HG03442 (cell line): ENCODE data around the gene CLDN14.

Source experiments
- ATAC-seq: cut with Tn5 transposase; IDR thresholded peaks from one replicate; pipeline ENCODE4 v1.9.1; 2021; ENCODE audit warnings: mild to moderate bottlenecking, moderate library complexity; ENCODE audit not compliant: unreplicated experiment

The CLDN14 gene

DNA sequence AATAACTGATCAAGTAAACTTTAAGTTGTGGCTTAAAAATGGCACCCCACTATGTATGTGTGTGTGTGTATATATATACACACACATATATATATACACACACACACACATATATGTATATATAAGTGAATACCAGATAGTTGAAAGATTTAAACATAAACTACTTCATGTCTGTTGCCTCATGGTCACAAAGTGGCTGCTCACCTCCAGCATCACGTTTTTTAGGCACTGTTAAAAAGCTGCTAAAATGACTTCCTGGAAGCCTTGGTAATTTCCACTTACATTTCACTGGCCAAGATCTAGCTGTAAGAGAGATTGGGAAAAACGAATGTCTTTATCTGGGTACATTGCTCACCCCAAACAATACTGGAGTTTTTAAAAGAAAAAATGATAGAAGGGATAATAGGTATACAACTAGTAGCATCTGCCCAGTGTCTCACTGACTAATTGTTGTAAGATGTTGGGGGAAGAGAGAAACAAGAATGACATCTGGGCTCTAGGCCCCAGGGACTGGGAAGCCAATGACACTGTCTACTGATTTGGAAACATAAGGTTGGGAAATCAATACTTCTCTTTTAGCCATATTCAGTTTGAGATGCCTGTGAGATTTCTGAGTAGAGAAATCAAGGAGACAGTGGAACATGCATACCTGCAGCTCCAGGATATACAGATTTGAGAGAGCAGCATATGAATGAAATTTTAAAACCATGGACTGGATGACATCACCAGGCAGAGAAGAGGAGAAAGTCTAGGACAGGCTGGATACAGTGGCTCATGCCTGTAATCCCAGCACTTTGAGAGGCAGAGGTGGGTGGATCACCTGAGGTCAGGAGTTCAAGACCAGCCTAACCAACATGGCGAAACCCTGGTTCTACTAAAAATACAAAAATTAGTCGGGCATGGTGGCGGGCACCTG is 42.8 kb downstream of the CLDN14 start:
- ATAC-seq = no peak

GRCh38 chr21:36434144-36434543 is 45.8 kb downstream of the CLDN14 start:
- ATAC-seq = no peak

DNA sequence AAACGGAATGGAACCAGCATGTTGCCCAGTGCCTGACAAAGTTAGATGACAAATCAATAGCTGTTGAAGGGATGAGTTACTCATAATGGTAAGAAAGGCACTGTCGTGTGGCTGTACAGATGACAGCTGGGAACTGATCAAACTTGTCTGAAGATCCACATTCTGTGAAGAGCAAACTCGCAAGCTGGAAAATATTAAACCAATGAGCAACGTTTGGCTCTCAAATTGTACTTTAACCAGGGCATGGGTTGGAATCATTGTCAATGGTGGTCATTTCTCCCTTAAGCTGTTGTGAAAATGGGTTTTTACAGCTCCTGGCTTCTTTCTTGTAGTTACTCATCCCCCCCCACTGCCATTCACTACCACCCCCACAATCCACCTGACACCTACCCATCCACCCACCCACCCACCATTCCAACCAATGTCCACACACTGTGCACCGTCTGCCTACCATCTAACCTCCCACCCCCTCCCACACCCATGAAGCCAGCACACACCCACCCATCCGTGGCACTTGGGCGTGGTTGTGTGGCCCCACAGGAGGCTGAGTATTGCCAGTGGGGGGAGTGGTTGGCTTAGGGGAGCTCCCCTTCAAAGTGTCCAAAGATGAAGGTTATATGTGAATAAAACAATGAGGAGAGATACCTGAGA is 46.7 kb downstream of the CLDN14 start:
- no peak for ATAC-seq

DNA sequence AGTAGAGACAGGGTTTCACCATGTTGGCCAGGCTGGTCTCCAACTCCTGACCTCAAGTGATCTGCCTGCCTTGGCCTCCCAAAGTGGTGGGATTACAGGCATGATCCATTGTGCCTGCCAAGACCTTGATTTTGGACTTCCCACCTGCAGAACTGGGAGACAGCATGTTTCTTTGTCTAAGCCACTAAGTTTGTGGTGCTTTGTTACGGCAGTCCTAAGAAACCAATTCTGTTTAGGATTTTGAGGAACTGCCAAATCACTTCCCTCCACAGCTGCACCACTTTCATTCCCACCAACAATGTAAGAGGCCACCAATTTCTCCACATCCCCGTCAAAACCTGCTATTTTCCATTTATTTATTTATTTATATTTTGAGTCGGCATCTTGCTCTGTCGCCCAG is 48.7 kb downstream of the CLDN14 start:
- no peak for ATAC-seq

DNA sequence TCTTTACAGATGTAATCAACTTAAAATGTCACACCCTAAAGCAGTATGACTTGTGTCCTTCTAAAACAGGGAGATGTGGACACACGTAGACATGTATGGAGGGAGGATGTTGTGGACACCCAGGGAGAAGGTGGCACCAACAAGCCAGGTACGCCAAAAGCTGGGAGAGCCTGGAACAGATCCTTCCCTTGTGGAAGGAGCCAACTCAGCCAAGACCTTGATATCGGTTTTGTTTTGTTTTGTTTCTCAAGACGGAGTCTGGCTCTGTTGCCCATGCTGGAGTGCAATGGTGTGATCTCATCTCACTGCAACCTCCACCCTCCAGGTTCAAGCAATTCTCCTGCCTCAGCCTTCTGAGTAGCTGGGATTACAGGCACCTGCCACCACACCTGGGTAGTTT is 49.1 kb downstream of the CLDN14 start:
- no peak for ATAC-seq

GRCh38 chr21:36429947-36430546 is 49.9 kb downstream of the CLDN14 start:
- peak; percentile 90 for ATAC-seq

DNA sequence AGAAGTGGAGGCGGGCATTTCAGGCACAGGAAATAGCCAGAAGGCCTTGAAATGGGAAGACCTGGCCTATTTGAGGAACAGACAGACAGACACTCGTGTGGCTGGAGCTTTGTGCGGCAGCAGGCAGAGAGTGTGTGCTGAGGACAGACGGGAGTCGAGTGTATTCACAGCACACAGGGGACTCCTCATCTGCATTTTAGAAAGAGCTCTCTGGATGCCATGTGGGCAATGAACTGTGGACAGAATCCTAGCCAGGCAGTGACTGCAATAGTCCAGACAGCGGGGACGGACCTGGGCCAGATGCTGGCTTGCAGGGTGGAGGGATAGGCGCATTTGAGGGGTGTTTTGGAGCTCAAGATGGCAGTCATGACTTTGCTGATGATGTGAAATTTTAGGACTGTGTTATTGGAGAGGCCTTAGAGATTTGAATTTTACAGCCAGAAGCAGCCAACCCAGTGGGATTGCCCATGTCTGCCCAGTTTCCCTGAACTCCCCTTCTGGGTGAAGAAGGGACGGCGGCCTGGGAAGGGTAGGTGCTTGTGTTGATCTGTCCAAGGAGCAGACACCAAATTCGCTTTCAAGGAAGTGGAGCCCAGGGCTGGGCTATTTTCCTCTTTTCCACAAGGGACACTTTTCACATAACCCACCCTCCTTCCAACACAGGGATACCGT is 51.0 kb downstream of the CLDN14 start:
- ATAC-seq = no peak

GRCh38 chr21:36427502-36427901 is 52.4 kb downstream of the CLDN14 start:
- ATAC-seq = no peak

DNA sequence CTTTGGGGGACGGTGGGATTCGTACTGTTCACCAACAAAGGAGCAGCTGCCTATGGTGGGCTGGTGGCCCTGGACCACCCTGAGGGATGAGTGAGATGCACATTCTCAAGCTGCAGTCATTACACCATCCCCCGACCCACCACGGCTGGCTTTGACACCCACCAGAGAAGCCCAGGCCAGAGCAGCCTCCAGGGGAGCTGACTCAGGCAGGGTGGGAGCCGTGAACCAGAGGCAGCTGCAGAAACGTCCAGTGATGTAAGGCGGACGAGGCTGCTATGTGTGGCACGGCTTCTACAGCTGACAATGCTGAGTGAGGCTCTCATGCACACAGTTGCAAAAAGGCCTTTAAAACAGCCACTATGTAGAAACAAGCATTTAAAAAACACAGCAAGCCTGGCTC is 54.6 kb downstream of the CLDN14 start:
- ATAC-seq = no peak

DNA sequence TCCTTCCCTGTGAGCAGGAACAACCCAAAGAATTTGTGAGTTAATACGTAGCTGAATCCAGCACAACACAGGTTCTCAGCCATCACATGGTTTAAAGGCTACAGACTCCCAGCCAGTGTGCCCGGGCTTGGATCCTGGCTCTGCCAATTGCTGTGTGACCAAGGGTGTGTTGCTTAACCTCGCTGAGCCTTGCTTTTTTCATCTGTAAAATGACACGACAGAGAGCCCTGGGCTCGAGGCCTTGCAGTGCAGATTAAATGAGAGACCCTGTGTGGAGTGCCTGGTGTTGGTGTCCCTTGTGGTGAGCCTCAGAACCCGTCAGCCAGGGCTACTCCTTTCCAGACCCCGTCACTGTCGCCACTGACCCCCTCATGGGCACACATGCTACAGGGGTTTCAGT is 55.3 kb downstream of the CLDN14 start:
- ATAC-seq = no peak

GRCh38 chr21:36423771-36424433 is 56.0 kb downstream of the CLDN14 start:
- ATAC-seq = no peak

DNA sequence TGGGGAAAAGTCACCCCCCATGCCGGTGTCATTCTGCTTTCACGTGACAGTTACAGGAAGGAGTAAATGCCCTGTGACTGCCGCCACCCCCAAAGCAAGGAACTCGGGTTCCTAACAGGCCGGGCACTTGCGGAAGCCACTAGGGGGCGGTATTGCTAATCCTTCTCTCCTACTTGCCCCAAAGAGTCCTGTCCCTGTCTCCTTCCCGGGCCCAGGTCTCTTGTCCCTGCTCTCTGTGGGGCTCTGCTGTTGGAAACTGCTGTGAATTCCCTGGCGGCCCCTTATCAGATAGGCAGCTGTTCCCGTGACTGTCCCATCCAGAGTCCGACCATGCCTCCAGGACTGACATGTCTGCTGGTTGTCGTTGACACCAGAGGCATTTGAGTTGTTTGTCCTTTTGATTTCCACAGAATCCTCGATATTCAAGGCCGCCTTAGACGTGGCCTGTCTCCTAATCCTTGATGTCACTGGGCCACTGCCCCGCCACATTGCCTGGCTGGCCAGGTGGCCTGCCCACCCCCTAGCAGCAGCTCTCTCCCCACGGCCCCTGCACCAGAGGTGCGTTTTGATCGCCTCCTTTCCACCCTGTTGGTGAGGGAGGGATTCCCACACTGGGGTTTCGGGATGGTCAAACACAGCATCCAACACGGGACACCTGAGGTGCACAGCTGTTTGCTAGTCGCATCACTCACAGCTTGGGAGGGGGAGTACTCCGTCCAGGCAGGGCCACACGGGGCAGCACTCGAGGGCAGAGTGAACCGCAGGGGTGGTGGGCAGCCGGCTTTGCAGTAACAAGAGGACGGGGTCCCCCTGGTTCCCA is 57.4 kb downstream of the CLDN14 start:
- ATAC-seq = no peak

DNA sequence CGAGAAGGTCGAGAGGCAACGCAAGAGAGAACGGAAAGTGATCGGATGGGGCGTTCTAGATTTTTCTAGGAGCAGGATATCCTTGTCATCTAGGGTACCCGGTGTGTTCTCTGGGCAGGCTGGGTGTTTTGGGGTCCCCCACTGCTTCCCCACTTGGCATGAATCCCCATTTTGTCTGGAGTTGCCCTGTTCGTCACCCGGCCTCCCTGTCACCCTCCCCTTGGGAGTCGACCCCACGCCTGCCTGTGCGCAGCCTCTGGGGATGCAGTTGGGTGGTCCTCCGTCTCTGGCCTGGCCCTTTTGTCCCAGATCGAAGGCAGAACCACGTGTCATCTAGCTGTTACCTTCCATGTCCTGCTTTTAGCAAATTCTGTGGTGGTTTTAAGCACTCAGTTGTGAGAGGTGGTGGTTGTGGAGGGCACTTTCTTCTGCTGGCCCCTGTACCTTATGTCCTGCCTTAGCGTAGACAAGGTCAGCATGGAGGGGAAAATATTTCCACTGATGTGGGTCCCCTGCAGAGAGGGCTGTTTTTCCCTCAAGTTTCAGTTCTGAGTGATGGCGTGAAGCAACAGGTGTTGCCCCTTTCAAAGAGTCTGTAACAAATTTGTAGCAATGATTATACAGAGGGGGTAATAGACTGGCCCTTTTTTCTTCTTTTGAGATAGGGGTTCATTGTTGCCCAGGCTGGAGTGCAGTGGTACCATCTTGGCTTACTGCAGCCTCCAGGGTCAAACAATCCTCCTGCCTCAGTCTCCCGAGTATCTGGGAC is 59.2 kb downstream of the CLDN14 start:
- no peak for ATAC-seq

DNA sequence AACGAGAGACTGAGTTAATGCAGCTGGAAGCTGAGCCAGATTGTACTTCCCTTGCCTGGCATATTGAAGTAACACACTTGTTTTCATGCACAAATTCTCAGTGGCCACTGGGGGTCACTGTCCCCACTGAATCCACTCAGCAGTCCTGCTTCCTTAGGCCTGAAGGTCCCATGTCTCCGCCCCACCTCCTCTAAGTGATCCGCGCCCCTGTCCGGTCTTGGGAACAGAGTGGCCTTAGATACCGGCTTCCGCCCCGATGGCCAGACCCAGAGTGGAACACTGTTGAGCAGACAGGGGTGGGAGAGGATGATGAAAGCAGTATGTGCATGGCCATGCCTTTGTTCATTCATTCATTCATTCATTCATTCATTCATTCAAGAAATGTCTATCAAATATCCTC is 59.9 kb downstream of the CLDN14 start:
- peak; percentile 63 for ATAC-seq

GRCh38 chr21:36419241-36419640 is 60.7 kb downstream of the CLDN14 start:
- ATAC-seq = no peak

DNA sequence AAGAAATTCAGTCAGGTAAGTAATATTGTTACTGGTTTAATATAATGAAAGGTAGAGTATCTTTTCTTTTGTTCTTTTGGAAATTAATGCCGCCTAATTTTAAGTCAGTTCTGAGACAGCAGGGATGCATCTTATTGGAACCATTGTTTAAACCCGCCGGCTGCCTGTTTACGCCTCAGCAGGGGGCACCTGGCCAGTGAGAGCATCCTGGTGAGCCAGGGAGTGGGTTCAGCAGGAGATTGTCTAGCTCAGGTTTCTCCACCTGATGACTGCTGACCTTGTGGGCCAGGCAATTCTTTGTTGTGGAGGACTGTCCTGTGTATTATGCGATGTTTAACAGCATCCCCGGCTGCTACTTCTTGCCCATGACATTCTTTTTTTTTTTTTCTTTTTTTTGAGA is 64.5 kb downstream of the CLDN14 start:
- ATAC-seq = no peak

DNA sequence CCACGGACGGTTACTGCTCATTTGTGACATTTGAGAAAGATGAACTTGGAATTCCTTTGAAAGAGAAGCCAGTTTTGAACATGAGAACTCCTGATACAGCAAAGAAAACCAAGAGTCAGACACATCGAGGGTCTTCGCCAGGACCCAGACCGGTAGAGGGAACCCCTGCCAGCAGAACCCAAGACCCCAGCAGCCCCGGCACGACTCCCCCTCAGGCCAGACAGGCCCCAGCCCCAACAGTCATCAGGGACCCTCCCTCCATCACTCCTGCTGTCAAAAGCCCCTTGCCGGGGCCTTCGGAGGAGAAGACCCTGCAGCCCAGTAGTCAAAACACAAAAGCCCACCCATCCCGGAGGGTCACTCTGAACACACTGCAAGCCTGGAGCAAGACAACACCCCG is 67.0 kb downstream of the CLDN14 start:
- ATAC-seq = no peak

GRCh38 chr21:36411301-36411700 is 68.6 kb downstream of the CLDN14 start:
- no peak for ATAC-seq
